ENCODE measurements around the gene RNF144A. TPM values are rescaled to one million over a fixed set of nuclear protein-coding genes. Genes with fewer than 3 reads are reported as not detected.

The RNF144A gene
- total RNA-seq, 1 donor from 2014 or later = 39.9 TPM

DNA sequence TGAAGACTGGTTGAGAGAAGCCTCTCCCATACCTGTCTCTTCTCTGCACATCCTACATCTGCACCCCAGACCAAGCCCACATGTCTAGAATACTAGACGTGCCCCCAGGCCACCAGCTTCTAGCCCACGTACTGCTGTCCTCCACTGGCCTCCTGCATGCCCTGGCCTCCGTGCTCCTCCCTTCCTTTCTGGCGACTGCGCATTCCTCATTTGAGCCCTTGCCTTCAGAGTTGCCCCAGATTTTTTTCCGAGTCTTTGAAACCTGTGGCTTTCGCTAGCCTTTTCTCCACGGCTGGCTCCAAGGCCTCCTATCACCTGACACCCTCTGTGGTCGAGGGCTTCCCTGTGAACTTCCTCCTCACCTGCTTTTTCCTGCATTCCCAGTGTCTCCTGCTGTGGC lies 11.2 kb downstream of the RNF144A start:
- TF ChIP-seq, protein P1, sequence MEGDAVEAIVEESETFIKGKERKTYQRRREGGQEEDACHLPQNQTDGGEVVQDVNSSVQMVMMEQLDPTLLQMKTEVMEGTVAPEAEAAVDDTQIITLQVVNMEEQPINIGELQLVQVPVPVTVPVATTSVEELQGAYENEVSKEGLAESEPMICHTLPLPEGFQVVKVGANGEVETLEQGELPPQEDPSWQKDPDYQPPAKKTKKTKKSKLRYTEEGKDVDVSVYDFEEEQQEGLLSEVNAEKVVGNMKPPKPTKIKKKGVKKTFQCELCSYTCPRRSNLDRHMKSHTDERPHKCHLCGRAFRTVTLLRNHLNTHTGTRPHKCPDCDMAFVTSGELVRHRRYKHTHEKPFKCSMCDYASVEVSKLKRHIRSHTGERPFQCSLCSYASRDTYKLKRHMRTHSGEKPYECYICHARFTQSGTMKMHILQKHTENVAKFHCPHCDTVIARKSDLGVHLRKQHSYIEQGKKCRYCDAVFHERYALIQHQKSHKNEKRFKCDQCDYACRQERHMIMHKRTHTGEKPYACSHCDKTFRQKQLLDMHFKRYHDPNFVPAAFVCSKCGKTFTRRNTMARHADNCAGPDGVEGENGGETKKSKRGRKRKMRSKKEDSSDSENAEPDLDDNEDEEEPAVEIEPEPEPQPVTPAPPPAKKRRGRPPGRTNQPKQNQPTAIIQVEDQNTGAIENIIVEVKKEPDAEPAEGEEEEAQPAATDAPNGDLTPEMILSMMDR (IDR thresholded peaks at IDR 0.05; ENCODE audit: unreplicated experiment) = no peak
- H3K36me3 Mint-ChIP-seq (ENCODE audit: insufficient read depth) = peaks cover 11% of the 10 kb centered on the region
- peaks cover 42% of the 10 kb centered on the region for H3K4me1 Mint-ChIP-seq (ENCODE audit: low read depth)
- H3K27me3 Mint-ChIP-seq = peaks cover 27% of the 10 kb centered on the region
- H3K9me3 Mint-ChIP-seq (ENCODE audit: low read depth) = no peaks in the 10 kb centered on the region
- no peak for DNase-seq (ENCODE audit: low spot score, unreplicated experiment)
- H3K27ac Mint-ChIP-seq = no peak overlapping the region
- H3K4me3 Mint-ChIP-seq (ENCODE audit: low read depth) = no peak overlapping the region

DNA sequence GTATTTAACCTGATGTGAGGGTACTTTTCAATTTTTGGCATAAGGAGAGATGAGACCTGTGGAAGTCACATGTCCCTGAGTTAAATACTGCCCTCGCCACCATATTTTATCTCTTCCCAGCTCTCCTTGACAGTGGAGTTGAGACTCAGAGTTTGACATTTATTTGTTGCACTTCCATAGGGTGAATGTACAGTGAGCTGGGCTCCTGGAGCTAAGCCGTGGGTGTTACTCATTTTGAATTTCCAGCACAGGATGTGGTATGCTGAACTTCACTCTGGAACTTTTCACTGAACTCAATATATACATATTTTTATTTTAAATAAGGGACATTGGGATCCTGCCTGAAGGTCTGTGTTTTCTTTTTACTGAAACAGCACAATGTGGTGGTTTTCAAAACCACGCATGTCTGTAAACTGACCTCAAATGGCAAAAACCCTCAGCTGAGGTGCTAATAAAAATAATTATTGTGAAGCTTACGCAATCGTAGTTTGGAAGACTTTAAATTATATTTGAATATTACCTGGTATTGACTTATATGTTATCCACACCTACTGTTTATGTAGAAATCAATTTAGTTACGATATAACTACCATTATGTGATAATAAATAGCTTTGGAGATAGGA lies 12.1 kb downstream of the RNF144A start:
- no peak overlapping the region for H3K4me3 Mint-ChIP-seq (ENCODE audit: low read depth)
- H3K27me3 Mint-ChIP-seq = peaks cover 24% of the 10 kb centered on the region
- TF ChIP-seq, protein P1 (IDR thresholded peaks at IDR 0.05; ENCODE audit: unreplicated experiment) = no peak
- peaks cover 7% of the 10 kb centered on the region for H3K36me3 Mint-ChIP-seq (ENCODE audit: insufficient read depth)
- no peaks in the 10 kb centered on the region for H3K9me3 Mint-ChIP-seq (ENCODE audit: low read depth)
- H3K4me1 Mint-ChIP-seq (ENCODE audit: low read depth) = peaks cover 41% of the 10 kb centered on the region
- DNase-seq (ENCODE audit: low spot score, unreplicated experiment) = no peak
- H3K27ac Mint-ChIP-seq = no peak overlapping the region

DNA sequence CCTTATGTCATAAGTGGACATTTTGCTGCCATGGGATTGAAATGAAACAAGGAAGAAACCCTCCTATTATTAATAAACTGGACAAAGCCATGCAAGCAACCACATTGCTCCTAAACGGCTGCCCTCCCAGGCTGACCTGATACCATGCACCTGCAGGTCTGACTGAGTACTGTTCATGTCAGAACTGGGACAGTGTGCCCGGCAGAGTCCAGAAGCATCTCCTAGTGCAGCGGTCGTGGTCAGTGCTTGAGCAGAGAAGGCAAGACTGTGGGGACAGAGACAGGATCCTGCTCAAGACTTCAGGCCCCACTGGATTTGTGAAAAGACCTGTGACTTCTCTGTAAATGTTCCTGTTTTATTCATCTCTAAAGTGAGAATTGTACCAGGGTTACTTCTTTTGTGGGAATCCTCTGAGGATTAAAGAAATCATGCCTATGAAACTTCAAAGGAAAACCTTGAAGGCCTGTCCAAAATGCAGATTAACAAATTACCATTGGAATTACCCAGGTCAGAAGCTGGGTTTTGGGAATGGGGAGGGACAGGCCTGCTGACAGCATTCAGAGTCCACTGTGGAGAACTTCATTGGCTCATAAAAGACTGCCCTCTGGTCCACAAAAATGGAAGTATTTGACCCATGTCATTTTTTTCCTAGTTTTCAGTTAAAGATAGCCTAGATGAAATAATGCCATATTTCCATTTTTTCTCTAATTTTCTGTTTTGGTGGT lies 13.9 kb downstream of the RNF144A start:
- H3K27me3 Mint-ChIP-seq = peaks cover 34% of the 10 kb centered on the region
- H3K27ac Mint-ChIP-seq = peak overlapping the region; percentile 15
- TF ChIP-seq, protein P1 (IDR thresholded peaks at IDR 0.05; ENCODE audit: unreplicated experiment) = no peak
- H3K4me1 Mint-ChIP-seq (ENCODE audit: low read depth) = peaks cover 37% of the 10 kb centered on the region
- peaks cover 15% of the 10 kb centered on the region for H3K36me3 Mint-ChIP-seq (ENCODE audit: insufficient read depth)
- H3K9me3 Mint-ChIP-seq (ENCODE audit: low read depth) = peaks cover 5% of the 10 kb centered on the region
- H3K4me3 Mint-ChIP-seq (ENCODE audit: low read depth) = no peak overlapping the region
- no peak for DNase-seq (ENCODE audit: low spot score, unreplicated experiment)

DNA sequence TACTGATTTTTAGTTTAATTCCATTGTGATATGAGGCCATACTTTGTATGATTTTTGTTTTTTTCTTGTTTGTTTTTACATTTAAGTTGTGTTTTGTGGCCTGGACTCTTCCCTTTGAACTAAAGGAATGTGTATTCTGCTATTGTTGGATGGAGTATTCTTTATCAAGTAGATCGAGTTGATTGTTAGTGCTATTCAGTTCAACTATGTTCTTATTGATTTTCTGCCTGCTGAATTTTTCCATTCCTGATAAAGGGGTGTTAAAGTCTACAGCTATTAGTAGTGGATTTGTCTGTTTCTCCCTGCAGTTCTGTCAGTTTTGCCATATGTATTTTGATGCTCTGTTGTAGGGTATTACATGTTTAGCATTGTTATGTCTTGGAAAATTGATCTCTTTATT lies 14.5 kb downstream of the RNF144A start:
- H3K4me3 Mint-ChIP-seq (ENCODE audit: low read depth) = peak overlapping the region; percentile 22
- DNase-seq (ENCODE audit: low spot score, unreplicated experiment) = no peak
- peaks cover 31% of the 10 kb centered on the region for H3K4me1 Mint-ChIP-seq (ENCODE audit: low read depth)
- peak overlapping the region; percentile 15 for H3K27ac Mint-ChIP-seq
- TF ChIP-seq, protein P1 (IDR thresholded peaks at IDR 0.05; ENCODE audit: unreplicated experiment) = no peak
- H3K27me3 Mint-ChIP-seq = peaks cover 36% of the 10 kb centered on the region
- H3K36me3 Mint-ChIP-seq (ENCODE audit: insufficient read depth) = peaks cover 15% of the 10 kb centered on the region
- peaks cover 5% of the 10 kb centered on the region for H3K9me3 Mint-ChIP-seq (ENCODE audit: low read depth)

DNA sequence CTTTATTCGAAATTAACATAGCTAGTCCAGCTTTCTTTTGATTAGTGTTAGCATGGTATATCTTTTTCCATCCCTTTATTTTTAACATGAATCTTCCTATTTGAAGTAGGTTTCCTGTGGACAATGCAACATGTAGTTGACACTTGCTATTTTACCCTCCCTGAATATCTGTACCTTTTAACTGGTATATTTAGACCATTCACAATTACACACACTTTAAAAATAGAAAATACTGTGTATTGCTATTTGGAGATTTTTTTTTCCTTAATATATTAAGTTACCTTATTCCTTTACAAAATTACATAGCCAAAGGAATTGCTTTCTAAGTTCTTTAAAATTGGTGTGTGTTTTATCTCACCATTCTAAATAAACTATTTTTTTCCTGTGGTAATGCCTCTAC lies 15.0 kb downstream of the RNF144A start:
- TF ChIP-seq, protein P1 (IDR thresholded peaks at IDR 0.05; ENCODE audit: unreplicated experiment) = no peak
- Mint-ChIP-seq H3K9me3 (ENCODE audit: low read depth) (peaks cover 5% of the 10 kb centered on the region), H3K4me1 (ENCODE audit: low read depth) (peaks cover 28% of the 10 kb centered on the region), H3K36me3 (ENCODE audit: insufficient read depth) (peaks cover 15% of the 10 kb centered on the region), H3K27me3 (peaks cover 36% of the 10 kb centered on the region), H3K27ac (no peak overlapping the region), H3K4me3 (ENCODE audit: low read depth) (no peak overlapping the region)
- no peak for DNase-seq (ENCODE audit: low spot score, unreplicated experiment)
